ENCODE measurements around the gene PMEL.
"Not testable (repeated sequence)": the region's sequence is repeated elsewhere in the genome, so short reads cannot be mapped to it uniquely, and the experiment has no call there.

PMEL gene

GRCh38 chr12:55925870-55926737 lies 39.7 kb downstream of the PMEL start:
- DNase-seq (ENCODE audit: low spot score), result no peak
- TF ChIP-seq CTCF (IDR thresholded peaks at IDR 0.05; ENCODE audit: extremely low read depth, missing control alignments), result no peak

- no peak for TF ChIP-seq CTCF (IDR thresholded peaks at IDR 0.05; ENCODE audit: extremely low read depth, missing control alignments)
- DNase-seq (ENCODE audit: low spot score), result no peak
Measured at GRCh38 chr12:55925371-55925770, 40.5 kb downstream of the PMEL start.

GRCh38 chr12:55923648-55924047 lies 42.2 kb downstream of the PMEL start:
- DNase-seq (ENCODE audit: low spot score), result not testable (repeated sequence)

- no peak for TF ChIP-seq CTCF (IDR thresholded peaks at IDR 0.05; ENCODE audit: extremely low read depth, missing control alignments)
- DNase-seq (ENCODE audit: low spot score), result no peak
Measured at GRCh38 chr12:55922126-55922525, 43.7 kb downstream of the PMEL start.

- not testable (repeated sequence) for DNase-seq (ENCODE audit: low spot score)
Measured at GRCh38 chr12:55919032-55919431, 46.8 kb downstream of the PMEL start.

GRCh38 chr12:55915482-55915859 lies 50.4 kb downstream of the PMEL start:
- TF ChIP-seq CTCF (IDR thresholded peaks at IDR 0.05; ENCODE audit: extremely low read depth, missing control alignments), result no peak
- no peak for DNase-seq (ENCODE audit: low spot score)

- DNase-seq (ENCODE audit: low spot score), result no peak
- TF ChIP-seq CTCF (IDR thresholded peaks at IDR 0.05; ENCODE audit: extremely low read depth, missing control alignments), result no peak
Measured at GRCh38 chr12:55912908-55913307, 52.9 kb downstream of the PMEL start.

- no peak for TF ChIP-seq CTCF (IDR thresholded peaks at IDR 0.05; ENCODE audit: extremely low read depth, missing control alignments)
- DNase-seq (ENCODE audit: low spot score), result no peak
Measured at GRCh38 chr12:55909513-55909884, 56.3 kb downstream of the PMEL start.
